ENCODE measurements around the gene EPN2. TPM values are rescaled to one million over a fixed set of nuclear protein-coding genes. Genes with fewer than 3 reads are reported as not detected.

Gene EPN2
- polyA plus RNA-seq, 3 donors, result 0.93 TPM; not detected in 2

DNA sequence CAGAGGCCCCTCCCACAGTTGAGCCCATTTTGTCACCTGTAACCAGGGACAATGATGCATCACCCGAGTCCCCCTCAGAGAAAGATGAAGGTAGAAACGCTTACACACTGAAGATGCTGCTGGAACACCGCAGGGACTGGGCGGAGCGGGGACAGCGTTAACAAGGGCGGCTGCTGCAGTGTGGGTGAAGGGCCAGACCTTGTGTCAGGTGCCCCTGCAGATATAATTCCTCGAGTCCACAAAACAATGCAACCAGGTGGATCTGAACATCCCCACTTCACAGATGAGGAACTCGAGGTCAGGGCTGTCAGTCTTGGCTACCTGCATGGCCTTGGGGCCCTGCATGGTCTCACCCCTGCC is 134.8 kb downstream of the EPN2 start:
- Histone ChIP-seq H2AFZ (ENCODE audit: insufficient read depth, low read depth, low read length, poor library complexity, severe bottlenecking) (no peak overlapping the region), H4K20me1 (ENCODE audit: insufficient read depth, low read length) (no peaks in the 10 kb centered on the region), H3K9me3 (replicated peaks in 1 of 2; ENCODE audit: control insufficient read depth in 1 of 2, insufficient read depth in 1 of 2, low read length in 2 of 2) (no peaks in the 10 kb centered on the region), H3K36me3 (replicated peaks in 1 of 2; ENCODE audit: control insufficient read depth in 1 of 2, insufficient read depth in 2 of 2, low read length in 2 of 2) (no peaks in the 10 kb centered on the region), H3K9ac (ENCODE audit: insufficient read depth, low read length, poor library complexity, severe bottlenecking) (no peak overlapping the region), H3K27me3 (ENCODE audit: control insufficient read depth in 2 of 2, insufficient read depth in 2 of 2, low read length in 2 of 2) (peaks cover 0 to 2% of the 10 kb centered on the region in 2 donors), H3K4me2 (replicated peaks; ENCODE audit: extremely low read depth, low read length, poor library complexity, severe bottlenecking) (peak overlapping the region; percentile 42), H3K4me1 (ENCODE audit: control insufficient read depth in 1 of 2, insufficient read depth in 2 of 2, low read length in 2 of 2) (peaks cover 61 to 65% of the 10 kb centered on the region in 2 donors), H3K4me3 (replicated peaks in 1 of 3; ENCODE audit: low read depth in 2 of 3, low read length in 3 of 3) (peak overlapping the region in 1 of 3 experiments; percentile 53), H3K79me2 (ENCODE audit: insufficient read depth, low read length) (peaks cover 3% of the 10 kb centered on the region), H3K27ac (ENCODE audit: low read depth in 1 of 2, low read length in 2 of 2) (peak overlapping the region in 1 of 2 donors; percentile 85)
- WGBS (ENCODE audit: insufficient coverage), result 54% methylated on average over 9 of the region's 9 CpGs
- no peak for DNase-seq
- H3K9me3 Mint-ChIP-seq, result peaks cover 0 to 5% (median 0%) of the 10 kb centered on the region in 7 donors
- peaks cover 9 to 22% of the 10 kb centered on the region in 2 donors for H3K36me3 Mint-ChIP-seq
- intact Hi-C loops (cut with micrococcal nuclease), result no loop called here
- TF ChIP-seq, protein P1, sequence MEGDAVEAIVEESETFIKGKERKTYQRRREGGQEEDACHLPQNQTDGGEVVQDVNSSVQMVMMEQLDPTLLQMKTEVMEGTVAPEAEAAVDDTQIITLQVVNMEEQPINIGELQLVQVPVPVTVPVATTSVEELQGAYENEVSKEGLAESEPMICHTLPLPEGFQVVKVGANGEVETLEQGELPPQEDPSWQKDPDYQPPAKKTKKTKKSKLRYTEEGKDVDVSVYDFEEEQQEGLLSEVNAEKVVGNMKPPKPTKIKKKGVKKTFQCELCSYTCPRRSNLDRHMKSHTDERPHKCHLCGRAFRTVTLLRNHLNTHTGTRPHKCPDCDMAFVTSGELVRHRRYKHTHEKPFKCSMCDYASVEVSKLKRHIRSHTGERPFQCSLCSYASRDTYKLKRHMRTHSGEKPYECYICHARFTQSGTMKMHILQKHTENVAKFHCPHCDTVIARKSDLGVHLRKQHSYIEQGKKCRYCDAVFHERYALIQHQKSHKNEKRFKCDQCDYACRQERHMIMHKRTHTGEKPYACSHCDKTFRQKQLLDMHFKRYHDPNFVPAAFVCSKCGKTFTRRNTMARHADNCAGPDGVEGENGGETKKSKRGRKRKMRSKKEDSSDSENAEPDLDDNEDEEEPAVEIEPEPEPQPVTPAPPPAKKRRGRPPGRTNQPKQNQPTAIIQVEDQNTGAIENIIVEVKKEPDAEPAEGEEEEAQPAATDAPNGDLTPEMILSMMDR (IDR thresholded peaks at IDR 0.05), result no peak
- H3K27me3 Mint-ChIP-seq (ENCODE audit: low read depth in 3 of 3), result peaks cover 6 to 20% (median 17%) of the 10 kb centered on the region in 3 donors
- H3K27ac Mint-ChIP-seq, result peak overlapping the region in 6 of 7 donors; percentile 78 to 99 (median 97)
- peak overlapping the region; percentile 24 to 79 for H3K4me3 Mint-ChIP-seq
- peaks cover 68% of the 10 kb centered on the region for H3K4me1 Mint-ChIP-seq

DNA sequence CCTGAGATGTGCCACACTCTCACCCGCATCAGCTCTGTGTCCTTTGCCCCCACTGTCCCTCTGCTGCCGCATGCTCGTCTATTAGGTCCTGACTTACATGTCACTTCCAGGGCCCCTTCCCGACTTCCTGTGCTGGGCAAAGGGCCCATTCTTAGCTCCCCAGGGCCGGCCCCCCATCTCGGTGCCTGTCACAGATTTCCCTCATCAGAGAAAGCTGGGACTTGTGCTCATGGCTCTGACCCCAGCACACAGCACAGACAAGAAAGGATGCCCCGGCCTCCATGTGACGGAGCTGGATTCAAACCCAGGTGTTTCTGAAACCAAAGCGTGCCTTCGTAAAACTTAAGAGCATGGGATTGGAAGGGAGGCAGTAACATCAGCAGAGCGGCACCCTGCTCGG is 135.3 kb downstream of the EPN2 start:
- Mint-ChIP-seq H3K4me3 (peak overlapping the region; percentile 39 to 79), H3K36me3 (peaks cover 9 to 22% of the 10 kb centered on the region in 2 donors), H3K4me1 (peaks cover 71% of the 10 kb centered on the region), H3K9me3 (peaks cover 0 to 5% (median 0%) of the 10 kb centered on the region in 7 donors), H3K27me3 (ENCODE audit: low read depth in 3 of 3) (peaks cover 6 to 19% (median 14%) of the 10 kb centered on the region in 3 donors), H3K27ac (peak overlapping the region in 5 of 7 donors; percentile 83 to 99 (median 97))
- Histone ChIP-seq H4K20me1 (ENCODE audit: insufficient read depth, low read length) (no peaks in the 10 kb centered on the region), H3K9ac (ENCODE audit: insufficient read depth, low read length, poor library complexity, severe bottlenecking) (no peak overlapping the region), H3K4me2 (replicated peaks; ENCODE audit: extremely low read depth, low read length, poor library complexity, severe bottlenecking) (peak overlapping the region; percentile 42), H3K27me3 (ENCODE audit: control insufficient read depth in 2 of 2, insufficient read depth in 2 of 2, low read length in 2 of 2) (peaks cover 0 to 2% of the 10 kb centered on the region in 2 donors), H3K79me2 (ENCODE audit: insufficient read depth, low read length) (peaks cover 3% of the 10 kb centered on the region), H3K4me3 (replicated peaks in 1 of 3; ENCODE audit: low read depth in 2 of 3, low read length in 3 of 3) (peak overlapping the region in 1 of 3 experiments; percentile 53), H3K36me3 (replicated peaks in 1 of 2; ENCODE audit: control insufficient read depth in 1 of 2, insufficient read depth in 2 of 2, low read length in 2 of 2) (no peaks in the 10 kb centered on the region), H2AFZ (ENCODE audit: insufficient read depth, low read depth, low read length, poor library complexity, severe bottlenecking) (no peak overlapping the region), H3K4me1 (ENCODE audit: control insufficient read depth in 1 of 2, insufficient read depth in 2 of 2, low read length in 2 of 2) (peaks cover 64 to 69% of the 10 kb centered on the region in 2 donors), H3K9me3 (replicated peaks in 1 of 2; ENCODE audit: control insufficient read depth in 1 of 2, insufficient read depth in 1 of 2, low read length in 2 of 2) (no peaks in the 10 kb centered on the region), H3K27ac (ENCODE audit: low read depth in 1 of 2, low read length in 2 of 2) (no peak overlapping the region)
- TF ChIP-seq, protein P1 (IDR thresholded peaks at IDR 0.05), result no peak
- no peak for DNase-seq
- WGBS (ENCODE audit: insufficient coverage), result 55% methylated on average over 8 of the region's 12 CpGs
- intact Hi-C loops (cut with micrococcal nuclease), result no loop called here

Measured in CD14-positive monocyte (primary cell).